ENCODE measurements around the gene KRABD2.
A peak's percentile ranks its signal among the peaks of the same experiment; 100 is the strongest.

The KRABD2 gene

DNA sequence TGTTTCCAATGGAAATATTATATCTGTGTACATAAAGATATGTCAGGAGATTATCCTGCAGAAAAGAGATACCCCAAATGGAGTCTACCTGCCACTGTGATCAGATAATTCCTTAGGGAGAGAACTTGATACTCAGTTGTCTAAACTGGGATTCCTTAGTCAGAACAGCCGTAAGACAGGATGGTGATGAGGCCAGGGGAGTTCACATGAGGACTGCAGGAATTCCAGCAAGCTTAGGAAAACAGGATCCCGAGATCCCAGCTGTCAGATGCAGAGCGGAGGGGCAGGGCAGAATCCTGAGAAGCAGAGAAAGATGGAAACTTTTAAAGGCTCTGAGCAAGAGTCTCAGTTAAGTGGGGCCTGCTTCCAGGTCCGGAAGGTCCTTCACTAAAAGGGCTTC is 4.7 kb downstream of the KRABD2 start:
- ATAC-seq, result no peak
- intact Hi-C loops (cut with micrococcal nuclease), result no loop called here
- H3K36me3 ChIP-seq (ENCODE audit: control insufficient read depth, insufficient read depth, low read length), result peaks cover 15% of the 10 kb centered on the region
- 92% methylated on average over 4 of the region's 4 CpGs for WGBS (ENCODE audit: insufficient coverage)
- DNase-seq, result no peak
- TF ChIP-seq, protein P1, sequence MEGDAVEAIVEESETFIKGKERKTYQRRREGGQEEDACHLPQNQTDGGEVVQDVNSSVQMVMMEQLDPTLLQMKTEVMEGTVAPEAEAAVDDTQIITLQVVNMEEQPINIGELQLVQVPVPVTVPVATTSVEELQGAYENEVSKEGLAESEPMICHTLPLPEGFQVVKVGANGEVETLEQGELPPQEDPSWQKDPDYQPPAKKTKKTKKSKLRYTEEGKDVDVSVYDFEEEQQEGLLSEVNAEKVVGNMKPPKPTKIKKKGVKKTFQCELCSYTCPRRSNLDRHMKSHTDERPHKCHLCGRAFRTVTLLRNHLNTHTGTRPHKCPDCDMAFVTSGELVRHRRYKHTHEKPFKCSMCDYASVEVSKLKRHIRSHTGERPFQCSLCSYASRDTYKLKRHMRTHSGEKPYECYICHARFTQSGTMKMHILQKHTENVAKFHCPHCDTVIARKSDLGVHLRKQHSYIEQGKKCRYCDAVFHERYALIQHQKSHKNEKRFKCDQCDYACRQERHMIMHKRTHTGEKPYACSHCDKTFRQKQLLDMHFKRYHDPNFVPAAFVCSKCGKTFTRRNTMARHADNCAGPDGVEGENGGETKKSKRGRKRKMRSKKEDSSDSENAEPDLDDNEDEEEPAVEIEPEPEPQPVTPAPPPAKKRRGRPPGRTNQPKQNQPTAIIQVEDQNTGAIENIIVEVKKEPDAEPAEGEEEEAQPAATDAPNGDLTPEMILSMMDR (IDR thresholded peaks at IDR 0.05), result no peak
- no peaks in the 10 kb centered on the region for H3K27me3 ChIP-seq (ENCODE audit: control insufficient read depth, insufficient read depth, low read length)
- H3K9me3 ChIP-seq (ENCODE audit: control insufficient read depth, insufficient read depth, low read length), result no peaks in the 10 kb centered on the region
- H3K4me1 Mint-ChIP-seq, result peaks cover 12 to 13% of the 10 kb centered on the region in 2 donors
- no peak overlapping the region for H3K27ac Mint-ChIP-seq
- no peaks in the 10 kb centered on the region for H3K27me3 Mint-ChIP-seq (ENCODE audit: low read depth in 2 of 2)
- peaks cover 17% of the 10 kb centered on the region for H3K4me1 ChIP-seq (ENCODE audit: control insufficient read depth, insufficient read depth, low read length)
- H3K9me3 Mint-ChIP-seq, result no peaks in the 10 kb centered on the region
- H3K36me3 Mint-ChIP-seq, result peaks cover 15% of the 10 kb centered on the region
- no peak overlapping the region for H3K27ac ChIP-seq (ENCODE audit: low read length)
- no peak overlapping the region for H3K4me3 ChIP-seq (ENCODE audit: low read length)
- H3K4me3 Mint-ChIP-seq, result no peak overlapping the region

DNA sequence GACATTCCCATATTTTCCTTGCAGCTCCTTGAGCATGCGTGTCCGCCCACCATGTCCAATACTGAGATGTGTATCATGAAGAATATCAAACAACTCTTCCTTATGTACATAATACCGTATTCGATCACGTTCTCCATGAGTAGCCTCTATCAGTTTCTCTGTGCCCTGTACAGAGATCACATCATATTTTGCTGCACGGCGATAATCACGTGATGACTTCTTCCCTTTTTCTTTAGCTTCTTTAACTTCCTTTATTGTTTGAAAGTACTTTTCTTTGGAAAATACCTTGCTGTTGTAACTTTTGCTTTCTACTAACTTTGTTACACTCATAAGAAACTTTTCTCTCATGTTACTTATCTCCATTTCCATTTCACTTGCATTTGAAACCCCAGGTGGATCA is 6.6 kb downstream of the KRABD2 start:
- Mint-ChIP-seq H3K27me3 (ENCODE audit: low read depth in 2 of 2) (no peaks in the 10 kb centered on the region), H3K27ac (peak overlapping the region; percentile 5 to 51), H3K4me1 (no peaks in the 10 kb centered on the region), H3K9me3 (no peaks in the 10 kb centered on the region), H3K4me3 (no peak overlapping the region), H3K36me3 (peaks cover 15% of the 10 kb centered on the region)
- TF ChIP-seq, protein P1 (IDR thresholded peaks at IDR 0.05), result no peak
- Histone ChIP-seq H3K27ac (ENCODE audit: low read length) (no peak overlapping the region), H3K9me3 (ENCODE audit: control insufficient read depth, insufficient read depth, low read length) (no peaks in the 10 kb centered on the region), H3K27me3 (ENCODE audit: control insufficient read depth, insufficient read depth, low read length) (no peaks in the 10 kb centered on the region), H3K4me3 (ENCODE audit: low read length) (no peak overlapping the region), H3K36me3 (ENCODE audit: control insufficient read depth, insufficient read depth, low read length) (peaks cover 14% of the 10 kb centered on the region), H3K4me1 (ENCODE audit: control insufficient read depth, insufficient read depth, low read length) (peaks cover 1% of the 10 kb centered on the region)
- intact Hi-C loops (cut with micrococcal nuclease), result no loop called here
- WGBS (ENCODE audit: insufficient coverage), result 52% methylated on average over 8 of the region's 8 CpGs
- no peak for ATAC-seq
- no peak for DNase-seq

- 94% methylated on average over 3 of the region's 3 CpGs for WGBS (ENCODE audit: insufficient coverage)
- Mint-ChIP-seq H3K36me3 (peaks cover 15% of the 10 kb centered on the region), H3K27me3 (ENCODE audit: low read depth in 2 of 2) (no peaks in the 10 kb centered on the region), H3K4me1 (no peaks in the 10 kb centered on the region), H3K9me3 (no peaks in the 10 kb centered on the region), H3K27ac (no peak overlapping the region), H3K4me3 (no peak overlapping the region)
- no peak for ATAC-seq
- H3K9me3 ChIP-seq (ENCODE audit: control insufficient read depth, insufficient read depth, low read length), result no peaks in the 10 kb centered on the region
- TF ChIP-seq, protein P1 (IDR thresholded peaks at IDR 0.05), result no peak
- intact Hi-C loops (cut with micrococcal nuclease), result no loop called here
- no peaks in the 10 kb centered on the region for H3K4me1 ChIP-seq (ENCODE audit: control insufficient read depth, insufficient read depth, low read length)
- H3K27me3 ChIP-seq (ENCODE audit: control insufficient read depth, insufficient read depth, low read length), result no peaks in the 10 kb centered on the region
- no peak for DNase-seq
- H3K4me3 ChIP-seq (ENCODE audit: low read length), result no peak overlapping the region
- no peak overlapping the region for H3K27ac ChIP-seq (ENCODE audit: low read length)
- peaks cover 14% of the 10 kb centered on the region for H3K36me3 ChIP-seq (ENCODE audit: control insufficient read depth, insufficient read depth, low read length)
Measured at GRCh38 chr17:8368193-8368592, 8.3 kb downstream of the KRABD2 start.

DNA sequence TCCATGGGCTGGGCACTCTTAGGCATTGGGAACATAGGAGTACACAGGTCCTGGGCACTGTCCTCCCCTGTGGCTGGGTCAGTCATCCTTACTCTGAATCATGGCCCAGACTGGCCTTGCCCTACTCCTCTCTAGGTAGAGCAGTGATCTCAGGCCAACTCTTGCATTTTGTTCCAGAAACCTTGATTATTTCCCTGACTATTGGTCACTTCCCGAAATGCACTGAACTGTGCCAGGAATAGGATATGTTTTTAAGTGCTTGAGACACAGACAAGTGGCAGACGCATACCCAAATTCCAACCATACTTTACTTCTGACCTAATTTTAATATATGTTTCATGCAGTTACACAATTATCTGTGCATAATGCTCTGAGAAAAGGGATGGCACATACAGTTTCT is 10.3 kb downstream of the KRABD2 start:
- Histone ChIP-seq H3K4me3 (ENCODE audit: low read length) (no peak overlapping the region), H3K36me3 (ENCODE audit: control insufficient read depth, insufficient read depth, low read length) (peaks cover 12% of the 10 kb centered on the region), H3K27me3 (ENCODE audit: control insufficient read depth, insufficient read depth, low read length) (no peaks in the 10 kb centered on the region), H3K27ac (ENCODE audit: low read length) (no peak overlapping the region), H3K9me3 (ENCODE audit: control insufficient read depth, insufficient read depth, low read length) (no peaks in the 10 kb centered on the region), H3K4me1 (ENCODE audit: control insufficient read depth, insufficient read depth, low read length) (no peaks in the 10 kb centered on the region)
- intact Hi-C loops (cut with micrococcal nuclease), result no loop called here
- no peak for ATAC-seq
- no peaks in the 10 kb centered on the region for H3K27me3 Mint-ChIP-seq (ENCODE audit: low read depth in 2 of 2)
- H3K4me1 Mint-ChIP-seq, result no peaks in the 10 kb centered on the region
- no peak for DNase-seq
- H3K9me3 Mint-ChIP-seq, result no peaks in the 10 kb centered on the region
- no peak overlapping the region for H3K4me3 Mint-ChIP-seq
- WGBS (ENCODE audit: insufficient coverage), result 100% methylated on average over 1 of the region's 2 CpGs
- H3K36me3 Mint-ChIP-seq, result peaks cover 15% of the 10 kb centered on the region
- TF ChIP-seq, protein P1 (IDR thresholded peaks at IDR 0.05), result no peak
- no peak overlapping the region for H3K27ac Mint-ChIP-seq
